22Rv1 (cell line): ENCODE data around the gene BASP1.

Experiments used
- CTCF ChIP-seq: fragments of 450-650 bp; IDR thresholded peaks from 2 replicates; pipeline ENCODE4 v1.5.1; 2017; ENCODE audit warnings: mild to moderate bottlenecking
- ZFX ChIP-seq: fragments of 450-650 bp; IDR thresholded peaks from 2 replicates; pipeline ENCODE4 v1.6.1; 2017; ENCODE audit warnings: antibody characterized with exemption, borderline replicate concordance

DNA sequence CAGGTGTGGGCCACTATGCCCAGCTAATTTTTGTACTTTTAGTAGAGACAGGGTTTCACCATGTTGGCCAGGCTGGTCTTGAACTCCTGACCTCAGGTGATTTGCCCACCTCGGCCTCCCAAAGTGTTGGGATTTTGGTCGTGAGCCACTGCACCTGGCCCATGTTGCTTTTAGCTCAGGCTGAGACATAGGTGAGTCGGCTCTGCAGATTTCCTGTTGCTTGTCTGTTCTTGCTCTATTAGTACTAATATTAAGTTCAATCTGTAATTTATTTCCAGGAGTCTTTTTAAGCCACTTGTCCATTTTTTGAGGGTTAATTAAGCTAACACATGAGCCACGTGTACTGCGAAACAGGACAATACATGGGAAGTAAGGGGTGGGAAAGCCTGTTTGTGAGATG, 21.4 kb upstream of the BASP1 start:
- TF ChIP-seq CTCF (no peak), ZFX (no peak)
